Measurements from ENCODE around the gene LIPN.

The LIPN gene

GRCh38 chr10:88804083-88804812, 44.4 kb downstream of the LIPN start:
- no peaks in the 10 kb centered on the region for H3K27me3 ChIP-seq (ENCODE audit: control insufficient read depth, insufficient read depth, low read length)
- H3K4me2 ChIP-seq (ENCODE audit: low read length): no peak overlapping the region
- no peak overlapping the region for H3K4me3 ChIP-seq (ENCODE audit: low read length)
- H3K9me3 ChIP-seq (replicated peaks; ENCODE audit: low read length): no peaks in the 10 kb centered on the region
- H3K4me1 ChIP-seq (ENCODE audit: control insufficient read depth, insufficient read depth, low read length): peaks cover 27% of the 10 kb centered on the region
- H3K36me3 ChIP-seq (ENCODE audit: insufficient read depth, low read length): no peaks in the 10 kb centered on the region
- no peak overlapping the region for H3K9ac ChIP-seq (ENCODE audit: low read depth, low read length)

DNA sequence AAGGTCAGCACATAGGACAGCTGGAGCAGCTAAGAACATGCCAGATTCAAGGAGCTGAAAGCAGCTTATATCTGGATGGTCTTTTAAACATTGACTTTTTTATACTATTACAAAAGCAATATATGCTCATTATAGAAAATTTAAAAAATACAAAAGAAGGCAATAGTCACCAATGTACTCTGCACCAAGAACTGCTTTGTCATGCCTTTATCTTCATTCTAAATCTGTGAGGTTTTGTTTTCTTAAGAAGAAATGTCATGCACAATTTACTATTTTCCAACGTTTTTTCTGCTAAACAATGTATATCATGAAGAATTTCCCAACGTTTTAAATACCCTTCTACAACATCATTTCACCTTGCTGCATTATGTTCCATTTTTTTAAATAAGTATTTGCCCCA, 45.5 kb downstream of the LIPN start:
- Histone ChIP-seq H3K9me3 (replicated peaks; ENCODE audit: low read length) (no peaks in the 10 kb centered on the region), H3K9ac (ENCODE audit: low read depth, low read length) (no peak overlapping the region), H3K4me1 (ENCODE audit: control insufficient read depth, insufficient read depth, low read length) (peaks cover 25% of the 10 kb centered on the region), H3K27me3 (ENCODE audit: control insufficient read depth, insufficient read depth, low read length) (no peaks in the 10 kb centered on the region), H3K4me3 (ENCODE audit: low read length) (no peak overlapping the region), H3K4me2 (ENCODE audit: low read length) (peak overlapping the region; percentile 13), H3K36me3 (ENCODE audit: insufficient read depth, low read length) (no peaks in the 10 kb centered on the region)

DNA sequence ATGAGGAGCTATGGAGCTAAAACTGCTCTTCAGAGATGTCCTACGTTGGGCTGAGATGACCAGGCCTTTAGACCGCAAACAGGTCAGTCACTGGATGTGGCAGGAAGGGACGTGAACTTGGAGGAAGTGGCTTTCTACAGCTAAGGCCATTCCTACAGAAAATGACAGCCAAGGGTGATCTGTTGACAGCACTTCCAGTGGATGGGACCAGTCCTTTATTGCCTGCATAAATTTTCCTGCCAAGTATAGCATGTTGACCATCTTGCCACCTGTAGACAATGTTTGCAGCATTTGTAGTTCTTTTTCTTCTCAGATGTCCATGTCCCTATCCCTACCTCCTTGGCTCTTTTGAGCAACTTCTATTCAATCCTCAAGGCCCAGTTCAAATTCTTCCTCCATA, 46.1 kb downstream of the LIPN start:
- Histone ChIP-seq H3K9ac (ENCODE audit: low read depth, low read length) (no peak overlapping the region), H3K36me3 (ENCODE audit: insufficient read depth, low read length) (no peaks in the 10 kb centered on the region), H3K4me1 (ENCODE audit: control insufficient read depth, insufficient read depth, low read length) (peaks cover 20% of the 10 kb centered on the region), H3K4me2 (ENCODE audit: low read length) (peak overlapping the region; percentile 13), H3K27me3 (ENCODE audit: control insufficient read depth, insufficient read depth, low read length) (no peaks in the 10 kb centered on the region), H3K9me3 (replicated peaks; ENCODE audit: low read length) (no peaks in the 10 kb centered on the region), H3K4me3 (ENCODE audit: low read length) (no peak overlapping the region)

DNA sequence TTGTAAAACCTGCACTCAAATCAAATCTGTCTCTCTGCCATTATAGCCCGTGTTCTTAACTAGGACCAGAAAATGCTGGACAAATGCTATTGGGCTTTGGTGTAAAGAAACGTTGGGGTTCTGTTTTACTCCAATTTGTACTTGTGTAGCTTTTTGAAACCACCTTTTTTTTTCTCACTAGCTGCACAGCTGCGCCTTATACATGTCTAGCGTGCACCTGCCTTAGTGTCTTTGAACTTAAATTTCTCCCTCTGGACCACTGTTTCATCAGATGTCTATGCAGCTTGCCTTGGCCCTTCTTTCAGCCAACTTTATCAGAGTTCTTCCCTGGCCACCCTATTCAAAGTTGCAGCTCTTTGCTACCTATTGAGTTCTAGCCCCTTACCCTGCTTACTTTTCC, 49.8 kb downstream of the LIPN start:
- H3K27me3 ChIP-seq (ENCODE audit: control insufficient read depth, insufficient read depth, low read length): no peaks in the 10 kb centered on the region
- peaks cover 15% of the 10 kb centered on the region for H3K4me1 ChIP-seq (ENCODE audit: control insufficient read depth, insufficient read depth, low read length)
- no peak overlapping the region for H3K4me3 ChIP-seq (ENCODE audit: low read length)
- H3K9ac ChIP-seq (ENCODE audit: low read depth, low read length): no peak overlapping the region
- no peaks in the 10 kb centered on the region for H3K9me3 ChIP-seq (replicated peaks; ENCODE audit: low read length)
- H3K4me2 ChIP-seq (ENCODE audit: low read length): no peak overlapping the region
- no peaks in the 10 kb centered on the region for H3K36me3 ChIP-seq (ENCODE audit: insufficient read depth, low read length)

- Histone ChIP-seq H3K9me3 (replicated peaks; ENCODE audit: low read length) (no peaks in the 10 kb centered on the region), H3K4me3 (ENCODE audit: low read length) (no peak overlapping the region), H3K27me3 (ENCODE audit: control insufficient read depth, insufficient read depth, low read length) (no peaks in the 10 kb centered on the region), H3K4me1 (ENCODE audit: control insufficient read depth, insufficient read depth, low read length) (peaks cover 8% of the 10 kb centered on the region), H3K9ac (ENCODE audit: low read depth, low read length) (no peak overlapping the region), H3K4me2 (ENCODE audit: low read length) (no peak overlapping the region), H3K36me3 (ENCODE audit: insufficient read depth, low read length) (no peaks in the 10 kb centered on the region)
Measured at GRCh38 chr10:88810196-88810961, 50.6 kb downstream of the LIPN start.

- Histone ChIP-seq H3K36me3 (ENCODE audit: insufficient read depth, low read length) (no peaks in the 10 kb centered on the region), H3K4me2 (ENCODE audit: low read length) (no peak overlapping the region), H3K9me3 (replicated peaks; ENCODE audit: low read length) (no peaks in the 10 kb centered on the region)
Measured at GRCh38 chr10:88813200-88813599, 53.4 kb downstream of the LIPN start.

DNA sequence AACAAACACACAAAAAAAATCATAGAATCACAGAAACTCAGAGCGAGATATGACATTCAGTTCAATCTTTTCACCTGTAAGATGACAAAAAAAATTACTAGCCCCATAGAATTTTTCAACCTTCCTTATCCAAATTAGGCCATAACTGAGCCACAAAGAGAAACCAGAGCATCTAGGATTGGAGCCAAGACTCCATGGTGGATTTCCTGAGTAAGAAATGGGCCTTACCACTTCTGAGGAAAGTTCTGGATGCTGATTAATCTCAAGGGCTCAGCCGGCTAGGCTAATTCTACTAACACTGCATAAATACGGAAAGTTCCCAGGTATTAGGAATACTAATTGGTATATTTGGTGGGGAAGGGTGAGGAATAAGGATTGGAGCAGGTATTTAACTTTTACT, 59.5 kb downstream of the LIPN start:
- no peak overlapping the region for H3K4me2 ChIP-seq (ENCODE audit: low read length)
- no peaks in the 10 kb centered on the region for H3K36me3 ChIP-seq (ENCODE audit: insufficient read depth, low read length)
- no peak overlapping the region for H3K9ac ChIP-seq (ENCODE audit: low read depth, low read length)
- H3K4me3 ChIP-seq (ENCODE audit: low read length): no peak overlapping the region
- no peaks in the 10 kb centered on the region for H3K9me3 ChIP-seq (replicated peaks; ENCODE audit: low read length)
- H3K27me3 ChIP-seq (ENCODE audit: control insufficient read depth, insufficient read depth, low read length): no peaks in the 10 kb centered on the region
- no peaks in the 10 kb centered on the region for H3K4me1 ChIP-seq (ENCODE audit: control insufficient read depth, insufficient read depth, low read length)

More at GRCh38 chr10:88813200-88813599, 53.4 kb downstream of the LIPN start:
- Histone ChIP-seq H3K4me1 (ENCODE audit: control insufficient read depth, insufficient read depth, low read length) (no peaks in the 10 kb centered on the region), H3K9ac (ENCODE audit: low read depth, low read length) (no peak overlapping the region), H3K27me3 (ENCODE audit: control insufficient read depth, insufficient read depth, low read length) (no peaks in the 10 kb centered on the region), H3K4me3 (ENCODE audit: low read length) (no peak overlapping the region)

DNA sequence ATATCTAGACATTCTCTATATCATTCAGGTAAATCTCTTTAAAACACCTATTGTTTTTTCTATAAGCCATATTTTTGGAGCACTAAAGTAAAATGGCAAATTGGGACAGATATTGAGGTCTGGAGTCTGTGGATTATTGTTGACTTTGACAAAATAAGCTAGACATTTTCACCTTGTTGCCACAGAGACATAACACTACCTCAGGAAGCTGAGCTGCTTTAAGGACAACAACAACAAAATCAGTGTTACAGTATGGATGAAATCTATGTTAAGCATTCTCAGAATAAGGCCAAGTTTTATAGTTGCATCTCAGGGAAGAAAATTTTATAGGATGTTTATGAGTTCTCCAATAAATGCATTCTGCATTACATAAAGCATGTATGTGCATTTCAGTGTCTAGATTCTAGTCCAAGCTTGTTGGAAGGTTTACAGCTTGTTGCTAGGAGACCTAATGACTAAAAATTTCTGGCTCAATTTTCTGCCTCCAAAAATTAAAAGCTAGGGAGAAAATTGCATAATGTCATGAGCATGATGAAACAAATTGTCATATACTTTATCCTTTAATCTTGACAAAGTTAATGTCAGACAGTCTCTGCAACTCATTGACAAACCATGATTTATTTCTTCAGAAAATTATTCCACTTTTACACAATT, 61.1 kb downstream of the LIPN start:
- Histone ChIP-seq H3K9ac (ENCODE audit: low read depth, low read length) (no peak overlapping the region), H3K9me3 (replicated peaks; ENCODE audit: low read length) (no peaks in the 10 kb centered on the region), H3K36me3 (ENCODE audit: insufficient read depth, low read length) (no peaks in the 10 kb centered on the region), H3K27me3 (ENCODE audit: control insufficient read depth, insufficient read depth, low read length) (no peaks in the 10 kb centered on the region), H3K4me2 (ENCODE audit: low read length) (no peak overlapping the region), H3K4me1 (ENCODE audit: control insufficient read depth, insufficient read depth, low read length) (no peaks in the 10 kb centered on the region), H3K4me3 (ENCODE audit: low read length) (no peak overlapping the region)

- H3K27me3 ChIP-seq (ENCODE audit: control insufficient read depth, insufficient read depth, low read length): no peaks in the 10 kb centered on the region
- no peak overlapping the region for H3K4me2 ChIP-seq (ENCODE audit: low read length)
- no peaks in the 10 kb centered on the region for H3K36me3 ChIP-seq (ENCODE audit: insufficient read depth, low read length)
- H3K9me3 ChIP-seq (replicated peaks; ENCODE audit: low read length): no peaks in the 10 kb centered on the region
- H3K4me1 ChIP-seq (ENCODE audit: control insufficient read depth, insufficient read depth, low read length): no peaks in the 10 kb centered on the region
- H3K9ac ChIP-seq (ENCODE audit: low read depth, low read length): no peak overlapping the region
- H3K4me3 ChIP-seq (ENCODE audit: low read length): no peak overlapping the region
Measured at GRCh38 chr10:88826388-88826787, 66.6 kb downstream of the LIPN start.

GRCh38 chr10:88827671-88828070, 67.9 kb downstream of the LIPN start:
- Histone ChIP-seq H3K9ac (ENCODE audit: low read depth, low read length) (no peak overlapping the region), H3K9me3 (replicated peaks; ENCODE audit: low read length) (no peaks in the 10 kb centered on the region), H3K36me3 (ENCODE audit: insufficient read depth, low read length) (no peaks in the 10 kb centered on the region), H3K4me3 (ENCODE audit: low read length) (no peak overlapping the region), H3K27me3 (ENCODE audit: control insufficient read depth, insufficient read depth, low read length) (no peaks in the 10 kb centered on the region), H3K4me1 (ENCODE audit: control insufficient read depth, insufficient read depth, low read length) (no peaks in the 10 kb centered on the region), H3K4me2 (ENCODE audit: low read length) (no peak overlapping the region)

DNA sequence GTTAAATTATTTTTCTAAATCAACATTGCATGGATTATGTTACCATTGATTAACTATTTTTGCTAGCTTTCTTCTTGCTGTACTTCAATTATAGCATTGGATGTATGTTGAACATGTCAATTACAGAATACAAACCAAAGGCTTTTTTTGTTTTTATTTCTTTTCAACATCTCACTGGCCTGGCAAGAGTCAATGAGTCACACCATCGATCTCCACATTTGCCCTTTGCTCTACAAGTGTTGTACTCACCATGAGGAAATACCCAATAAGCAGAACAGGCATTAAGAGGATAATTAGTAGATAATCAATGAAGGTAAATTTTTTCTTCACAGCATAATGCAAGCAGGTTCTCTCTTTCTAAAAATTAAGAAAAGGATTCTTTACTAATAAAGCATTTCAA, 68.5 kb downstream of the LIPN start:
- H3K36me3 ChIP-seq (ENCODE audit: insufficient read depth, low read length): no peaks in the 10 kb centered on the region
- H3K27me3 ChIP-seq (ENCODE audit: control insufficient read depth, insufficient read depth, low read length): no peaks in the 10 kb centered on the region
- no peaks in the 10 kb centered on the region for H3K4me1 ChIP-seq (ENCODE audit: control insufficient read depth, insufficient read depth, low read length)
- H3K4me2 ChIP-seq (ENCODE audit: low read length): no peak overlapping the region
- H3K4me3 ChIP-seq (ENCODE audit: low read length): no peak overlapping the region
- no peak overlapping the region for H3K9ac ChIP-seq (ENCODE audit: low read depth, low read length)
- H3K9me3 ChIP-seq (replicated peaks; ENCODE audit: low read length): no peaks in the 10 kb centered on the region
